HEK293T (cell line): ENCODE data around the gene LRRK1.

Source experiments
- FOXK2 ChIP-seq: fragments of 450-650 bp; IDR thresholded peaks from 2 replicates; pipeline ENCODE4 v1.6.1; 2016; ENCODE audit warnings: mild to moderate bottlenecking
- HDGF ChIP-seq: fragments of 450-650 bp; IDR thresholded peaks from 2 replicates; pipeline ENCODE4 v1.6.1; 2017; ENCODE audit warnings: antibody characterized with exemption, borderline replicate concordance
- LEF1 ChIP-seq: fragments of 450-650 bp; IDR thresholded peaks from 2 replicates; pipeline ENCODE4 v1.6.1; 2017; ENCODE audit warnings: mild to moderate bottlenecking, borderline replicate concordance

GRCh38 chr15:100985401-100985800 is 66.2 kb downstream of the LRRK1 start:
- TF ChIP-seq LEF1 (no peak), HDGF (no peak), FOXK2 (no peak)
